Upper lobe of left lung (tissue), 6 donors: ENCODE results near the gene ZNF746. TPM values are rescaled to one million over a fixed set of nuclear protein-coding genes. Genes with fewer than 3 reads are reported as not detected.

Experiments
- ATAC-seq, 2 donors: fragments of 200-7000 bp; cut with Tn5 transposase; one replicate each; pipeline ENCODE4 v1.9.1; 2022; ENCODE audit warnings: mild to moderate bottlenecking in 2 of 2, moderate library complexity in 2 of 2; ENCODE audit not compliant: low FRiP score in 2 of 2
- DNase-seq, 2 donors: peaks; one replicate each; pipeline ENCODE4 v3.0.0-alpha.2; 2019 to 2020
- H3K27ac ChIP-seq, 4 donors: fragments of 200-600 bp; sonication (generic); one replicate each; pipeline ENCODE4 v1.5.1; 2016 to 2019
- H3K27me3 ChIP-seq, 4 donors: fragments of 200-600 bp; sonication (generic); one replicate each; pipeline ENCODE4 v1.5.1; 2017 to 2019
- H3K36me3 ChIP-seq, 4 donors: fragments of 200-600 bp; sonication (generic); one replicate each; pipeline ENCODE4 v1.5.1; 2016 to 2019
- H3K4me1 ChIP-seq, 4 donors: fragments of 200-600 bp; sonication (generic); one replicate each; pipeline ENCODE4 v1.5.1; 2018 to 2019
- H3K4me3 ChIP-seq, 4 donors: fragments of 200-600 bp; sonication (generic); one replicate each; pipeline ENCODE4 v1.5.1; 2017 to 2019; ENCODE audit warnings: mild to moderate bottlenecking in 2 of 4, moderate library complexity in 1 of 4
- H3K9me3 ChIP-seq, 4 donors: fragments of 200-600 bp; sonication (generic); one replicate each; pipeline ENCODE4 v1.5.1; 2018 to 2019
- CTCF ChIP-seq, 6 experiments: fragments of 450-650 bp in 4 of 6; fragments of 200-600 bp in 2 of 6; sonication (generic) in 2 of 6; IDR thresholded peaks; one replicate each; pipeline ENCODE4 v1.5.1; 2016 to 2019; ENCODE audit warnings: antibody characterized with exemption in 6 of 6
- EP300 ChIP-seq, 4 donors: sonication (generic); formaldehyde crosslinking; IDR thresholded peaks; one replicate each; pipeline ENCODE4 v1.5.1; 2017; ENCODE audit warnings: antibody characterized with exemption in 4 of 4, control low read depth in 2 of 4
- POLR2A ChIP-seq, 4 donors: fragments of 450-650 bp; IDR thresholded peaks; one replicate each; pipeline ENCODE4 v1.5.1; 2016 to 2017; ENCODE audit warnings: antibody characterized with exemption in 4 of 4, mild to moderate bottlenecking in 2 of 4
- POLR2AphosphoS5 ChIP-seq, 2 donors: sonication (generic); formaldehyde crosslinking; IDR thresholded peaks; one replicate each; pipeline ENCODE4 v1.5.1; 2017; ENCODE audit warnings: antibody characterized with exemption in 2 of 2
- WGBS, 2 donors: methylation state at CpG; one replicate each; pipeline ENCODE4 v1.1.5; 2017 to 2018; 5-methylcytosine and 5-hydroxymethylcytosine counted together
- total RNA-seq, 6 donors: library from RNA; depleted of rRNA in 4 of 6; stranded (reverse); fragments of >200 nt in 4 of 6; gene quantifications; one replicate each; pipeline versions ENCODE4 v1.1.0 to v1.2.1, GENCODE V29; 2016 to 2021
- donor health status: DM: no; HTN: no; CAD: no; lungs with moderate emphysema.
- donor health status: DM: no; HTN: yes; CAD: no; lungs with severe emphysema.

The ZNF746 gene
- total RNA-seq, 6 donors from 2014 or later: 19.4 to 54.5 (median 25.2) TPM

- Histone ChIP-seq H3K9me3 (peaks cover 11 to 25% (median 19%) of the 10 kb centered on the region in 4 donors), H3K36me3 (no peaks in the 10 kb centered on the region), H3K4me3 (no peak overlapping the region), H3K27me3 (no peaks in the 10 kb centered on the region), H3K27ac (no peak overlapping the region), H3K4me1 (no peaks in the 10 kb centered on the region)
- ATAC-seq (no peak), DNase-seq (no peak)
- no peak for TF ChIP-seq POLR2AphosphoS5 (IDR thresholded peaks at IDR 0.05)
- no peak for TF ChIP-seq CTCF (IDR thresholded peaks at IDR 0.05)
- TF ChIP-seq EP300 (IDR thresholded peaks at IDR 0.05): no peak
- no peak for TF ChIP-seq POLR2A (IDR thresholded peaks at IDR 0.05)
These were observed 12.6 kb upstream of the ZNF746 start for GRCh38 chr7:149510248-149510647.

- DNase-seq (no peak), ATAC-seq (no peak)
These were observed 12.2 kb upstream of the ZNF746 start for GRCh38 chr7:149509774-149510173.

GRCh38 chr7:149505551-149505950 lies 7.9 kb upstream of the ZNF746 start:
- H3K27ac ChIP-seq: no peak overlapping the region
- DNase-seq: no peak
- H3K9me3 ChIP-seq: peaks cover 11 to 20% (median 15%) of the 10 kb centered on the region in 4 donors
- ATAC-seq: no peak
- H3K36me3 ChIP-seq: no peaks in the 10 kb centered on the region
- H3K27me3 ChIP-seq: no peaks in the 10 kb centered on the region
- H3K4me3 ChIP-seq: no peak overlapping the region
- no peak for TF ChIP-seq EP300 (IDR thresholded peaks at IDR 0.05)
- no peak for TF ChIP-seq POLR2AphosphoS5 (IDR thresholded peaks at IDR 0.05)
- no peak for TF ChIP-seq POLR2A (IDR thresholded peaks at IDR 0.05)
- TF ChIP-seq CTCF (IDR thresholded peaks at IDR 0.05): no peak
- H3K4me1 ChIP-seq: no peaks in the 10 kb centered on the region

More at GRCh38 chr7:149509774-149510173, 12.2 kb upstream of the ZNF746 start:
- no peak overlapping the region for H3K4me3 ChIP-seq
- H3K36me3 ChIP-seq: no peaks in the 10 kb centered on the region
- no peak for TF ChIP-seq CTCF (IDR thresholded peaks at IDR 0.05)
- no peak for TF ChIP-seq EP300 (IDR thresholded peaks at IDR 0.05)
- no peak for TF ChIP-seq POLR2A (IDR thresholded peaks at IDR 0.05)
- no peak for TF ChIP-seq POLR2AphosphoS5 (IDR thresholded peaks at IDR 0.05)
- no peaks in the 10 kb centered on the region for H3K4me1 ChIP-seq
- H3K27me3 ChIP-seq: no peaks in the 10 kb centered on the region
- no peak overlapping the region for H3K27ac ChIP-seq
- H3K9me3 ChIP-seq: peaks cover 11 to 25% (median 19%) of the 10 kb centered on the region in 4 donors

- H3K4me1 ChIP-seq: peaks cover 0 to 7% (median 4%) of the 10 kb centered on the region in 4 donors
- H3K9me3 ChIP-seq: peaks cover 0 to 6% (median 0%) of the 10 kb centered on the region in 4 donors
- no peaks in the 10 kb centered on the region for H3K27me3 ChIP-seq
- ATAC-seq (no peak), DNase-seq (no peak)
- WGBS, 2 donors: 80 to 83% methylated on average over 13 of the region's 13 CpGs
- no peak overlapping the region for H3K27ac ChIP-seq
- H3K4me3 ChIP-seq: no peak overlapping the region
- no peak for TF ChIP-seq CTCF (IDR thresholded peaks at IDR 0.05)
- no peak for TF ChIP-seq EP300 (IDR thresholded peaks at IDR 0.05)
- TF ChIP-seq POLR2A (IDR thresholded peaks at IDR 0.05): no peak
- TF ChIP-seq POLR2AphosphoS5 (IDR thresholded peaks at IDR 0.05): no peak
- H3K36me3 ChIP-seq: no peaks in the 10 kb centered on the region
These were observed 4.0 kb upstream of the ZNF746 start for GRCh38 chr7:149501651-149502050.

GRCh38 chr7:149500910-149501309 lies 3.3 kb upstream of the ZNF746 start:
- WGBS, 2 donors: 78 to 81% methylated on average over 3 to 4 of the region's 4 CpGs
- H3K4me1 ChIP-seq: peaks cover 5 to 14% (median 9%) of the 10 kb centered on the region in 4 donors
- ATAC-seq (no peak), DNase-seq (no peak)
- no peak overlapping the region for H3K4me3 ChIP-seq
- no peaks in the 10 kb centered on the region for H3K27me3 ChIP-seq
- no peak overlapping the region for H3K27ac ChIP-seq
- no peaks in the 10 kb centered on the region for H3K9me3 ChIP-seq
- no peaks in the 10 kb centered on the region for H3K36me3 ChIP-seq
- TF ChIP-seq EP300 (IDR thresholded peaks at IDR 0.05): no peak
- TF ChIP-seq POLR2A (IDR thresholded peaks at IDR 0.05): no peak
- TF ChIP-seq CTCF (IDR thresholded peaks at IDR 0.05): no peak
- no peak for TF ChIP-seq POLR2AphosphoS5 (IDR thresholded peaks at IDR 0.05)
